Panc1 (cell line): ENCODE data around the gene VAMP5. TPM values are rescaled to one million over a fixed set of nuclear protein-coding genes. Genes with fewer than 3 reads are reported as not detected.

Source experiments
- ATAC-seq: fragments of 200-7000 bp; cut with Tn5 transposase; 2 replicates; pipeline ENCODE4 v1.9.1; 2020; ENCODE audit warnings: mild to moderate bottlenecking, moderate library complexity
- BruUV-seq: library from RNA; stranded (reverse); fragments of 400-500 nt; replicated peaks from 2 replicates; lab custom pipeline; 2021; lab: Mats Ljungman, UMichigan
- CTCF ChIA-PET: fragments of 300-600 bp; sonication (Branson Sonifier 250); formaldehyde crosslinking; loops from one replicate; lab custom pipeline; 2022; ENCODE audit warnings: antibody characterized with exemption; lab: Charles Lee
- POLR2A ChIA-PET: fragments of 300-600 bp; sonication (Branson Sonifier 250); formaldehyde crosslinking; loops from one replicate; lab custom pipeline; 2022; ENCODE audit warnings: antibody characterized with exemption; lab: Charles Lee
- DNase-seq: peaks from one replicate; pipeline ENCODE4 v3.0.0-alpha.2; 2010; ENCODE audit warnings: low read depth, low spot score
- H3K27ac ChIP-seq: 2 replicates; pipeline ENCODE4 v1.5.1; 2011; ENCODE audit warnings: mild to moderate bottlenecking, low read length, inconsistent platforms
- H3K27me3 ChIP-seq: fragments of 200-500 bp; sonication (Bioruptor generic); 2 replicates; pipeline ENCODE4 v1.6.0; 2014; ENCODE audit warnings: low read length, inconsistent platforms; ENCODE audit not compliant: control insufficient read depth, insufficient read depth
- H3K36me3 ChIP-seq: fragments of 200-500 bp; sonication (Bioruptor generic); 2 replicates; pipeline ENCODE4 v1.5.1; 2014; ENCODE audit warnings: inconsistent platforms, mild to moderate bottlenecking, low read length, moderate library complexity; ENCODE audit not compliant: control insufficient read depth, insufficient read depth
- H3K4me1 ChIP-seq: 2 replicates; pipeline ENCODE4 v1.5.1; 2011; ENCODE audit warnings: inconsistent platforms, mild to moderate bottlenecking, low read length, moderate library complexity; ENCODE audit not compliant: control insufficient read depth, insufficient read depth
- H3K4me3 ChIP-seq, 2 experiments: 2 replicates each; pipeline ENCODE4 v1.5.1; 2011 to 2012; ENCODE audit warnings: low read depth in 2 of 2, low read length in 2 of 2, mild to moderate bottlenecking in 2 of 2, inconsistent platforms in 1 of 2, moderate library complexity in 1 of 2
- H3K9me3 ChIP-seq: fragments of 200-500 bp; sonication (Bioruptor generic); 2 replicates; pipeline ENCODE4 v1.5.1; 2014; ENCODE audit warnings: low read depth, mild to moderate bottlenecking, inconsistent platforms, low read length, moderate library complexity; ENCODE audit not compliant: control insufficient read depth, insufficient read depth
- CTCF ChIP-seq: fragments of 450-650 bp; IDR thresholded peaks from 2 replicates; pipeline ENCODE4 v1.5.1; 2017; ENCODE audit warnings: mild to moderate bottlenecking
- POLR2AphosphoS5 ChIP-seq: IDR thresholded peaks from 2 replicates; pipeline ENCODE4 v1.6.1; 2012; ENCODE audit warnings: mild to moderate bottlenecking, low read depth, low read length, moderate library complexity
- REST ChIP-seq, 2 experiments: IDR thresholded peaks; 2 replicates each; pipeline ENCODE4 v1.6.1; 2011 to 2012; ENCODE audit warnings: low read depth in 2 of 2, control low read depth in 1 of 2, low read length in 1 of 2, mild to moderate bottlenecking in 1 of 2, moderate library complexity in 1 of 2; ENCODE audit not compliant: insufficient read depth in 1 of 2
- SIN3A ChIP-seq: IDR thresholded peaks from 2 replicates; pipeline ENCODE4 v1.6.1; 2012; ENCODE audit warnings: low read depth, mild to moderate bottlenecking, low read length, moderate library complexity, borderline replicate concordance; ENCODE audit not compliant: insufficient read depth
- TCF7L2 ChIP-seq: IDR thresholded peaks from 2 replicates; pipeline ENCODE4 v1.6.1; 2011; ENCODE audit warnings: mild to moderate bottlenecking, low read depth, low read length, inconsistent platforms
- in situ Hi-C: cut with HindIII; loops from 2 replicates; pipeline ENCODE4 v1.10.0; 2016; ENCODE audit warnings: low sequenced_read_pairs, low pct_unique_long_range_greater_than_20kb
- intact Hi-C: fragments of 100-400 bp; cut with micrococcal nuclease; formaldehyde crosslinking; loops from one replicate; pipeline ENCODE4 v1.10.0; 2022; ENCODE audit not compliant: unreplicated experiment
- total RNA-seq: library from RNA; stranded (reverse); gene quantifications from one replicate; pipeline ENCODE4 v1.2.1, GENCODE V29; 2021; ENCODE audit not compliant: unreplicated experiment

VAMP5 gene
- total RNA-seq, 1 experiment from 2014 or later, result 21.3 TPM

GRCh38 chr2:85582492-85582891 lies 1.7 kb upstream of the VAMP5 start:
- no TSS peak for BruUV-seq
- no peaks in the 10 kb centered on the region for H3K27me3 ChIP-seq
- H3K9me3 ChIP-seq, result no peaks in the 10 kb centered on the region
- ChIA-PET CTCF (no interaction called here), POLR2A (no interaction called here)
- H3K4me1 ChIP-seq, result peaks cover 39% of the 10 kb centered on the region
- in situ Hi-C loops, result no loop called here
- TF ChIP-seq TCF7L2 (no peak), REST (IDR thresholded peaks at IDR 0.05; ENCODE audit: insufficient read depth in 1 of 2, low read depth in 2 of 2, low read length in 1 of 2) (no peak), CTCF (no peak), SIN3A (no peak), POLR2AphosphoS5 (no peak)
- no peak for ATAC-seq
- H3K36me3 ChIP-seq, result no peaks in the 10 kb centered on the region
- H3K4me3 ChIP-seq, result no peak overlapping the region
- DNase-seq, result no peak
- intact Hi-C loops, result no loop called here
- no peak overlapping the region for H3K27ac ChIP-seq

GRCh38 chr2:85583667-85584353 lies 421 bp upstream of the VAMP5 start:
- in situ Hi-C loops, result no loop called here
- no peak for DNase-seq

More at GRCh38 chr2:85583667-85584353, 421 bp upstream of the VAMP5 start:
- POLR2A ChIA-PET, result interaction anchor here (0.6 kb wide), 1 partner anchor 209 kb away, joined by 5 read pairs; no protein-coding TSS in a partner anchor
- Histone ChIP-seq H3K4me3 (peak overlapping the region; percentile 27 to 39; a peak in 3 of 4 replicates), H3K27me3 (no peaks in the 10 kb centered on the region), H3K36me3 (no peaks in the 10 kb centered on the region), H3K27ac (peak overlapping the region; percentile 48), H3K9me3 (no peaks in the 10 kb centered on the region), H3K4me1 (peaks cover 33% of the 10 kb centered on the region)
- intact Hi-C loops, result no loop called here
- BruUV-seq, result no TSS peak
- CTCF ChIA-PET, result no interaction called here
- TF ChIP-seq POLR2AphosphoS5, result no peak
- TF ChIP-seq TCF7L2, result no peak
- TF ChIP-seq CTCF, result no peak
- TF ChIP-seq REST (IDR thresholded peaks at IDR 0.05; ENCODE audit: insufficient read depth in 1 of 2, low read depth in 2 of 2, low read length in 1 of 2), result no peak
- TF ChIP-seq SIN3A, result no peak
- ATAC-seq, result no peak; the same call in 1 of the 2 replicates
